Kidney (tissue), 14 donors: ENCODE results near the gene LIN37. TPM values are rescaled to one million over a fixed set of nuclear protein-coding genes. Genes with fewer than 3 reads are reported as not detected.

Experiments used
- DNase-seq, 5 donors: peaks; one replicate each; pipeline ENCODE4 v3.0.0-alpha.2; 2013 to 2020
- FAIRE-seq: peaks from 2 replicates; lab custom pipeline; 2012; peaks lifted over from hg19 to GRCh38; lab: Jason Lieb, UNC
- H3K27ac ChIP-seq, 2 donors: one replicate each; pipeline ENCODE4 v1.7.0; 2013; ENCODE audit warnings: low read depth in 2 of 2, low read length in 2 of 2, inconsistent platforms in 1 of 2
- H3K27me3 ChIP-seq: one replicate; pipeline ENCODE4 v1.7.1; 2013; ENCODE audit warnings: low read length, inconsistent platforms; ENCODE audit not compliant: control insufficient read depth, insufficient read depth
- H3K36me3 ChIP-seq, 3 donors: one replicate each; pipeline versions ENCODE4 v1.7.0 to v1.7.1; 2013; ENCODE audit warnings: low read length in 3 of 3, control low read depth in 1 of 3, inconsistent platforms in 1 of 3; ENCODE audit not compliant: insufficient read depth in 3 of 3, control insufficient read depth in 2 of 3
- H3K4me1 ChIP-seq, 3 donors: one replicate each; pipeline versions ENCODE4 v1.7.0 to v1.7.1; 2013; ENCODE audit warnings: low read length in 3 of 3, inconsistent platforms in 1 of 3, low read depth in 1 of 3; ENCODE audit not compliant: control insufficient read depth in 2 of 3, insufficient read depth in 2 of 3
- H3K4me3 ChIP-seq, 3 donors: one replicate each; pipeline versions ENCODE4 v1.7.0 to v1.8.1; 2013; ENCODE audit warnings: low read length in 3 of 3, control low read depth in 1 of 3, inconsistent platforms in 1 of 3
- H3K9ac ChIP-seq, 3 donors: one replicate each; pipeline versions ENCODE4 v1.7.0 to v1.7.1; 2013; ENCODE audit warnings: low read length in 3 of 3, control low read depth in 1 of 3, inconsistent platforms in 1 of 3
- H3K9me3 ChIP-seq, 3 donors: one replicate each; pipeline versions ENCODE4 v1.7.0 to v1.7.1; 2013; ENCODE audit warnings: low read length in 3 of 3, control low read depth in 1 of 3, inconsistent platforms in 1 of 3; ENCODE audit not compliant: control insufficient read depth in 2 of 3, insufficient read depth in 1 of 3
- CTCF ChIP-seq: IDR thresholded peaks from 3 replicates; pipeline ENCODE4 v1.5.1; 2012; ENCODE audit warnings: mild to moderate bottlenecking, moderate library complexity, borderline replicate concordance; ENCODE audit not compliant: insufficient read depth; ENCODE audit errors: extremely low read depth
- intact Hi-C: fragments of 100-400 bp; cut with DNase I; formaldehyde crosslinking; loops from one replicate; pipeline ENCODE4 v1.11.1; 2022
- polyA plus RNA-seq: library from polyadenylated mRNA; stranded (reverse); fragments of 350-450 nt; fragmentation: Illumina TruSeq; extraction: RNeasy Lipid Tissue Mini Kit (QIAGEN cat#74804); gene quantifications from one replicate; pipeline ENCODE4 v1.2.3, GENCODE V29; 2014; ENCODE audit warnings: low read depth, low replicate concordance; ENCODE audit not compliant: insufficient read depth
- total RNA-seq: library from RNA; stranded (reverse); fragmentation: NEBNext Ultra II Directional; extraction: Animal tissue kit (Norgen Biotek cat#: 25700); gene quantifications from one replicate; pipeline ENCODE4 v1.2.1, GENCODE V29; 2021
- donor health status: control.
- donor health status: control.
- donor health status: control.
- donor health status: control.
- donor health status: control.
- donor health status: DM: yes; HTN: yes; CAD: no.
- donor health status: Normal renal cell carcinoma (clear cell type).

The LIN37 gene
- total and polyA plus RNA-seq, 2 donors from 2014 or later, result 11.2 to 11.4 TPM

- Histone ChIP-seq H3K36me3 (no peaks in the 10 kb centered on the region), H3K27ac (no peak overlapping the region), H3K9ac (no peak overlapping the region), H3K9me3 (no peaks in the 10 kb centered on the region), H3K4me1 (peaks cover 0 to 4% (median 3%) of the 10 kb centered on the region in 3 donors), H3K4me3 (no peak overlapping the region), H3K27me3 (no peaks in the 10 kb centered on the region)
- no peak for TF ChIP-seq CTCF
- DNase-seq (no peak), FAIRE-seq (no peak)
- intact Hi-C loops, result no loop called here
Measured at GRCh38 chr19:35777961-35778360, 29.6 kb downstream of the LIN37 start.

DNA sequence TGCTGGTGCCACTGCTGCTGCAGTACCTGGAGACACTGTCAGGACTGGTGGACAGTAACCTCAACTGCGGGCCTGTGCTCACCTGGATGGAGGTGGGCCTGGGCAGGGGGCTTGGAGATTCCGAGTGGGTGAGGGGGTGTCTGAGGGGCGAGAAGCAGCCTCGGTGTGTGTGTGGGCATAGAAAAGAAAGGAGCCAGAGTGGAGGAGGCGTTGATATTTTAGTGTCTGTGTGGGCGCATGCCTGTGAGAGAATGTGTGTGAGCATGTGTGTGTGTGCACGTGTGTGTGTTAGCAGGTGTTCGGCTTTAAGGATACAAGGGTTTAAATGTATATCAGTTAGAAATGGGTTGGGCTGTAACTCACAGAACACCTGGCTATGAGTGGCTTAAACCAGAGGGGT, 30.7 kb downstream of the LIN37 start:
- Histone ChIP-seq H3K36me3 (no peaks in the 10 kb centered on the region), H3K27ac (no peak overlapping the region), H3K9me3 (no peaks in the 10 kb centered on the region), H3K27me3 (no peaks in the 10 kb centered on the region), H3K4me1 (peaks cover 0 to 4% (median 3%) of the 10 kb centered on the region in 3 donors), H3K4me3 (no peak overlapping the region), H3K9ac (no peak overlapping the region)
- no peak for TF ChIP-seq CTCF
- no peak for DNase-seq
- no peak for FAIRE-seq
- intact Hi-C loops, result no loop called here

- no peak for TF ChIP-seq CTCF
- no peak overlapping the region for H3K27ac ChIP-seq
- no peak for FAIRE-seq
- H3K9me3 ChIP-seq, result no peaks in the 10 kb centered on the region
- peaks cover 0 to 3% (median 0%) of the 10 kb centered on the region in 3 donors for H3K4me1 ChIP-seq
- intact Hi-C loops, result no loop called here
- H3K4me3 ChIP-seq, result no peak overlapping the region
- no peak overlapping the region for H3K9ac ChIP-seq
- DNase-seq, result no peak
- no peaks in the 10 kb centered on the region for H3K27me3 ChIP-seq
- H3K36me3 ChIP-seq, result no peaks in the 10 kb centered on the region
Measured at GRCh38 chr19:35780058-35780457, 31.7 kb downstream of the LIN37 start.

DNA sequence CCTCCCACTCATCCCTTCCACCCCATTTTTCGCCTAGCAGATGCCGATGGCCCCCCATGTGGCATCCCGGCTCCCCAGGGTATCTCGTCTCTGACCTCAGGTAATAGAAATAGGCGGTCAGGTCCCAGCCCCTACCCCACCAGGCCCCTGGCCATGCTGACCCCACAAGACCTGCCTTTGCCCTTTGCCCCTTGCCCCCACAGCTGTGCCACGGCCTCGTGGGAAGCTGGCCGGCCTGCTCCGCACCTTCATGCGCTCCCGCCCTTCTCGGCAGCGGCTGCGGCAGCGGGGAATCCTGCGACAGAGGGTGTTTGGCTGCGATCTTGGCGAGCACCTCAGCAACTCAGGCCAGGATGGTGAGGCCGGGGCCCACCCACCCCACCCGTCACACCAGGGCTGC, 32.3 kb downstream of the LIN37 start:
- Histone ChIP-seq H3K27me3 (no peaks in the 10 kb centered on the region), H3K4me1 (peaks cover 0 to 3% (median 0%) of the 10 kb centered on the region in 3 donors), H3K4me3 (no peak overlapping the region), H3K9ac (no peak overlapping the region), H3K36me3 (no peaks in the 10 kb centered on the region), H3K27ac (no peak overlapping the region), H3K9me3 (no peaks in the 10 kb centered on the region)
- FAIRE-seq (no peak), DNase-seq (no peak)
- intact Hi-C loops, result no loop called here
- TF ChIP-seq CTCF, result no peak
